ENCODE results near the gene GSTT4.

The GSTT4 gene

DNA sequence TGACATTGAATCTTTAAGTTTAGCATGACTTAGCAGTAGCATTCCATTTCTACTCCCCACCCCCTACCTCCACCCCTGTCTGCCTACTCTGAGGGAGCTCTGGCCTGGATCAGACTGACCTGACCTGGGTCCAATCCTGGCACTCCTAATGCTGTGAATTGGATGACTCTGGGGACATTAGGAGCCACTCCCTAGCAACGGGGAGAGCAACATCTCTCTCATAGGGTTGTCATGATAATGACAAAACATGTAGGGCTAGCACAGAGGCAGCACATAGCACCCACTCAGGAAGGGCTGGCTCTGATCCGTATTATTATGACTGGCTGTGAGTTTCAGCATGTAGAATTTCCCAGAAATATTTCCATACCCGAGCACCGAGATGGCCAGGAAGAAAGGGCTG lies 46.3 kb upstream of the GSTT4 start:
- H3F3A ChIP-seq (ENCODE audit: control insufficient read depth, insufficient read depth), result no peaks in the 10 kb centered on the region
- H3K27me3 ChIP-seq (ENCODE audit: control insufficient read depth, low read length), result no peaks in the 10 kb centered on the region
- no peaks in the 10 kb centered on the region for H3K9me3 ChIP-seq (ENCODE audit: control insufficient read depth, insufficient read depth, low read length)
- H3K9me2 ChIP-seq (replicated peaks; ENCODE audit: control insufficient read depth, low read length), result no peaks in the 10 kb centered on the region
- no peak overlapping the region for H3K4me3 ChIP-seq (ENCODE audit: low read length)
- H3K36me3 ChIP-seq (ENCODE audit: control insufficient read depth, low read length), result peaks cover 58% of the 10 kb centered on the region
- H3K27ac ChIP-seq (ENCODE audit: low read depth, low read length), result no peak overlapping the region
- no peaks in the 10 kb centered on the region for H3K4me1 ChIP-seq (ENCODE audit: control insufficient read depth, low read length)
- no peak overlapping the region for H3K4me2 ChIP-seq (ENCODE audit: low read length)
- TF ChIP-seq CTCF (IDR thresholded peaks at IDR 0.05; ENCODE audit: low read depth, low read length, poor library complexity, severe bottlenecking) (no peak), EZH2phosphoT487 (IDR thresholded peaks at IDR 0.05; ENCODE audit: borderline replicate concordance, low read length) (no peak)
- H4K20me1 ChIP-seq (ENCODE audit: control insufficient read depth, insufficient read depth, low read depth, low read length), result no peaks in the 10 kb centered on the region
- H3K79me2 ChIP-seq (ENCODE audit: control insufficient read depth, low read length), result no peaks in the 10 kb centered on the region

DNA sequence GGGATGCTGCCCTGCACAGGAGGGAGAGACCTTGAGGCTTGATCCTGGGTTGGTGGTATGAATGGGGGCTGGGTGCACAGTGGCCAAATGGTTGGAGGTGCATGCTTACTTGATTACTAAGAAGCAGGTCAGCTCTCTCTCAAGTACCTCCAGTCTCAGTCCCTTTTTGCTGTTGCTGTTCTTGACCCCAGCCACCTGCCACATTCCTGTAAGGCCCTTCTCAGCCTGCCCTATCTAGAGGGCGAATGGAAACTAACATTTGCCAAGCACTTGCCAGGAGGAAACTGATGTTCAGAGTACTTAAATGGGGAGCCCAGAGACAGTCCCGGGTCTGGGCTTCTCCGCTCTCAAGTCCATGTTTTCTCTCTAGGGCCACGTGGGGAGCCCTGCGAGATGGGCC lies 45.8 kb upstream of the GSTT4 start:
- H3K36me3 ChIP-seq (ENCODE audit: control insufficient read depth, low read length), result peaks cover 58% of the 10 kb centered on the region
- no peaks in the 10 kb centered on the region for H3K4me1 ChIP-seq (ENCODE audit: control insufficient read depth, low read length)
- no peaks in the 10 kb centered on the region for H3F3A ChIP-seq (ENCODE audit: control insufficient read depth, insufficient read depth)
- no peak overlapping the region for H3K27ac ChIP-seq (ENCODE audit: low read depth, low read length)
- no peaks in the 10 kb centered on the region for H3K79me2 ChIP-seq (ENCODE audit: control insufficient read depth, low read length)
- no peak overlapping the region for H3K4me2 ChIP-seq (ENCODE audit: low read length)
- H4K20me1 ChIP-seq (ENCODE audit: control insufficient read depth, insufficient read depth, low read depth, low read length), result no peaks in the 10 kb centered on the region
- H3K9me3 ChIP-seq (ENCODE audit: control insufficient read depth, insufficient read depth, low read length), result no peaks in the 10 kb centered on the region
- H3K27me3 ChIP-seq (ENCODE audit: control insufficient read depth, low read length), result no peaks in the 10 kb centered on the region
- TF ChIP-seq EZH2phosphoT487 (IDR thresholded peaks at IDR 0.05; ENCODE audit: borderline replicate concordance, low read length) (no peak), CTCF (IDR thresholded peaks at IDR 0.05; ENCODE audit: low read depth, low read length, poor library complexity, severe bottlenecking) (no peak)
- no peak overlapping the region for H3K4me3 ChIP-seq (ENCODE audit: low read length)
- no peaks in the 10 kb centered on the region for H3K9me2 ChIP-seq (replicated peaks; ENCODE audit: control insufficient read depth, low read length)

- Histone ChIP-seq H3K79me2 (ENCODE audit: control insufficient read depth, low read length) (no peaks in the 10 kb centered on the region), H3K9me3 (ENCODE audit: control insufficient read depth, insufficient read depth, low read length) (no peaks in the 10 kb centered on the region), H3K27me3 (ENCODE audit: control insufficient read depth, low read length) (no peaks in the 10 kb centered on the region), H3K9me2 (replicated peaks; ENCODE audit: control insufficient read depth, low read length) (no peaks in the 10 kb centered on the region), H3F3A (ENCODE audit: control insufficient read depth, insufficient read depth) (no peaks in the 10 kb centered on the region), H4K20me1 (ENCODE audit: control insufficient read depth, insufficient read depth, low read depth, low read length) (no peaks in the 10 kb centered on the region), H3K4me1 (ENCODE audit: control insufficient read depth, low read length) (no peaks in the 10 kb centered on the region), H3K27ac (ENCODE audit: low read depth, low read length) (no peak overlapping the region), H3K4me3 (ENCODE audit: low read length) (no peak overlapping the region), H3K36me3 (ENCODE audit: control insufficient read depth, low read length) (peaks cover 50% of the 10 kb centered on the region), H3K4me2 (ENCODE audit: low read length) (no peak overlapping the region)
- TF ChIP-seq EZH2phosphoT487 (IDR thresholded peaks at IDR 0.05; ENCODE audit: borderline replicate concordance, low read length) (no peak), CTCF (IDR thresholded peaks at IDR 0.05; ENCODE audit: low read depth, low read length, poor library complexity, severe bottlenecking) (no peak)
These were observed 44.7 kb upstream of the GSTT4 start for GRCh38 chr22:24049978-24050377.

DNA sequence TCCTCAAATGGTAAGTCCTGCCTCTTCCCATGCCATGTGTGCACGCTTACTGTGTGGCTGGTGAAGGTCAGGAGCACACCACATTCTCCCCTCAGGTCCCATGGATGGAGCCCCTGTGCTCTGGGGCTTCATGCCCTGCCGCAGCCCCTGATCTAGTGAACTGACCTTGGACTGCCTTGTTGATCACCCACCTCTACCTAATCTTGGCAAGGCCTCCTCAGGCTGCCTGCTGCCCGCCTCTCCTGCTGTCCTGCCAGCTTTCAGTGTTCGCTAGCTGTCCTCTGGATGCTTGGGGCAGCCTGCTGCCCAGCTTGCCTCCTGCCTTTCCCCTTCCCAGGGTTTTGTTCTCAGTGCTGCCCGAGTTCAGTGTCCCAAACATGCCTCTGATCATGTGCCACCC lies 44.0 kb upstream of the GSTT4 start:
- Histone ChIP-seq H3K27ac (ENCODE audit: low read depth, low read length) (no peak overlapping the region), H3K36me3 (ENCODE audit: control insufficient read depth, low read length) (peaks cover 48% of the 10 kb centered on the region), H3K79me2 (ENCODE audit: control insufficient read depth, low read length) (no peaks in the 10 kb centered on the region), H3K9me3 (ENCODE audit: control insufficient read depth, insufficient read depth, low read length) (no peaks in the 10 kb centered on the region), H4K20me1 (ENCODE audit: control insufficient read depth, insufficient read depth, low read depth, low read length) (no peaks in the 10 kb centered on the region), H3K9me2 (replicated peaks; ENCODE audit: control insufficient read depth, low read length) (no peaks in the 10 kb centered on the region), H3F3A (ENCODE audit: control insufficient read depth, insufficient read depth) (no peaks in the 10 kb centered on the region), H3K4me3 (ENCODE audit: low read length) (no peak overlapping the region), H3K27me3 (ENCODE audit: control insufficient read depth, low read length) (no peaks in the 10 kb centered on the region), H3K4me1 (ENCODE audit: control insufficient read depth, low read length) (no peaks in the 10 kb centered on the region), H3K4me2 (ENCODE audit: low read length) (no peak overlapping the region)
- no peak for TF ChIP-seq CTCF (IDR thresholded peaks at IDR 0.05; ENCODE audit: low read depth, low read length, poor library complexity, severe bottlenecking)
- no peak for TF ChIP-seq EZH2phosphoT487 (IDR thresholded peaks at IDR 0.05; ENCODE audit: borderline replicate concordance, low read length)
